A549 (cell line): Measurements from ENCODE around the gene MED6. TPM values are rescaled to one million over a fixed set of nuclear protein-coding genes. Genes with fewer than 3 reads are reported as not detected.

Experiments
- ATAC-seq, 2 experiments: fragments of 200-7000 bp in 1 of 2; fragments of >200 bp in 1 of 2; cut with Nextera tagmentation in 1 of 2; cut with Tn5 transposase in 1 of 2; 3 replicates each; pipeline versions ENCODE4 v1.8.0 to v1.9.1; 2018 to 2020; ENCODE audit warnings: mild to moderate bottlenecking in 1 of 2, moderate library complexity in 1 of 2
- CTCF ChIA-PET: fragments of 300-600 bp; sonication (Branson Sonifier 250); formaldehyde crosslinking; extraction: SDS; loops from one replicate; lab custom pipeline; 2021; ENCODE audit warnings: antibody characterized with exemption, inconsistent platforms; lab: Yijun Ruan, JAX
- POLR2A ChIA-PET: fragments of 350-600 bp; formaldehyde crosslinking; extraction: SDS; loops from one replicate; lab custom pipeline; 2021; ENCODE audit warnings: antibody characterized with exemption, inconsistent platforms; lab: Yijun Ruan, JAX
- DNase-seq, 2 experiments: peaks; one replicate each; pipeline versions ENCODE4 v3.0.0 to v3.0.0-alpha.2; 2011 to 2016; ENCODE audit warnings: low read depth in 1 of 2, low spot score in 1 of 2
- FAIRE-seq: peaks from 2 replicates; lab custom pipeline; 2011; peaks lifted over from hg19 to GRCh38; lab: Jason Lieb, UNC
- H3K27ac ChIP-seq, 2 experiments: fragments of >200 bp; sonication (Bioruptor Twin); formaldehyde crosslinking; 3 replicates each; pipeline ENCODE4 v1.5.1; 2016 to 2017
- H3K4me1 ChIP-seq: fragments of >200 bp; sonication (Bioruptor Twin); formaldehyde crosslinking; 3 replicates; pipeline ENCODE4 v1.6.1; 2016
- H3K4me2 ChIP-seq: fragments of >200 bp; sonication (Bioruptor Twin); formaldehyde crosslinking; 3 replicates; pipeline ENCODE4 v1.6.1; 2016
- H3K4me3 ChIP-seq: fragments of >200 bp; sonication (Bioruptor Twin); formaldehyde crosslinking; 3 replicates; pipeline ENCODE4 v1.5.1; 2016
- H3K9me3 ChIP-seq: fragments of >200 bp; sonication (Bioruptor Twin); formaldehyde crosslinking; 3 replicates; pipeline ENCODE4 v1.6.1; 2016
- BCL3 ChIP-seq: fragments of >200 bp; sonication (Bioruptor Twin); formaldehyde crosslinking; IDR thresholded peaks from 3 replicates; pipeline ENCODE4 v1.6.1; 2016
- BHLHE40 ChIP-seq: IDR thresholded peaks from 2 replicates; pipeline ENCODE4 v1.6.1; 2012; ENCODE audit warnings: low read depth, low read length, inconsistent platforms
- CHD2 ChIP-seq: fragments of 150-350 bp; IDR thresholded peaks from 2 replicates; pipeline ENCODE4 v1.6.1; 2014; ENCODE audit warnings: low read length; ENCODE audit not compliant: partially characterized antibody
- CHD4 ChIP-seq: fragments of 200-600 bp; sonication (generic); IDR thresholded peaks from 2 replicates; pipeline ENCODE4 v1.6.1; 2016; ENCODE audit warnings: antibody characterized with exemption, mild to moderate bottlenecking, borderline replicate concordance
- CTCF ChIP-seq: fragments of >200 bp; sonication (Bioruptor Twin); formaldehyde crosslinking; IDR thresholded peaks from 3 replicates; pipeline ENCODE4 v1.5.1; 2016
- EHF ChIP-seq: fragments of 250-450 bp; sonication (Bioruptor Pico); IDR thresholded peaks from 2 replicates; pipeline ENCODE4 v1.5.0; 2020; ENCODE audit warnings: mild to moderate bottlenecking
- ELK1 ChIP-seq: fragments of 150-350 bp; IDR thresholded peaks from 2 replicates; pipeline ENCODE4 v1.6.1; 2014; ENCODE audit warnings: low read depth, mild to moderate bottlenecking, low read length
- EP300 ChIP-seq, 2 experiments: fragments of >200 bp; sonication (Bioruptor Twin); formaldehyde crosslinking; IDR thresholded peaks; 2 replicates in 1 of 2; 3 replicates in 1 of 2; pipeline ENCODE4 v1.6.1; 2016 to 2017
- FOXS1 ChIP-seq: fragments of 250-450 bp; sonication (Bioruptor Pico); IDR thresholded peaks from 2 replicates; pipeline ENCODE4 v1.5.0; 2020; ENCODE audit warnings: mild to moderate bottlenecking, moderate library complexity
- HES2 ChIP-seq: fragments of >200 bp; sonication (Bioruptor Twin); formaldehyde crosslinking; IDR thresholded peaks from 2 replicates; pipeline ENCODE4 v1.6.1; 2016
- HMGXB4 ChIP-seq: fragments of 250-450 bp; sonication (Bioruptor Pico); IDR thresholded peaks from 2 replicates; pipeline ENCODE4 v1.5.0; 2021; ENCODE audit warnings: mild to moderate bottlenecking, moderate library complexity, borderline replicate concordance
- HOXA7 ChIP-seq: fragments of 250-450 bp; sonication (Bioruptor Pico); IDR thresholded peaks from 2 replicates; pipeline ENCODE4 v1.5.0; 2020; ENCODE audit warnings: mild to moderate bottlenecking, moderate library complexity
- KDM5A ChIP-seq: fragments of 200-600 bp; sonication (generic); IDR thresholded peaks from 2 replicates; pipeline ENCODE4 v1.6.1; 2016; ENCODE audit warnings: antibody characterized with exemption, mild to moderate bottlenecking
- MAFK ChIP-seq: fragments of 450-650 bp; IDR thresholded peaks from 2 replicates; pipeline ENCODE4 v1.6.1; 2014; ENCODE audit not compliant: partially characterized antibody
- MAX ChIP-seq: IDR thresholded peaks from 2 replicates; pipeline ENCODE4 v1.6.1; 2012
- NFE2L2 ChIP-seq: fragments of 150-350 bp; conservative IDR thresholded peaks from 2 replicates; pipeline ENCODE4 v1.6.1; 2014; ENCODE audit warnings: low read length
- NR3C1 ChIP-seq: fragments of >200 bp; sonication (Bioruptor Twin); formaldehyde crosslinking; IDR thresholded peaks from 3 replicates; pipeline ENCODE4 v1.6.1; 2017
- POLR2A ChIP-seq: IDR thresholded peaks from 2 replicates; pipeline ENCODE4 v1.6.1; 2012; ENCODE audit warnings: mild to moderate bottlenecking, low read length
- RARB ChIP-seq: fragments of 250-450 bp; sonication (Bioruptor Pico); IDR thresholded peaks from 2 replicates; pipeline ENCODE4 v1.8.0; 2021; ENCODE audit warnings: mild to moderate bottlenecking, moderate library complexity
- SMC3 ChIP-seq: fragments of >200 bp; sonication (Bioruptor Twin); formaldehyde crosslinking; IDR thresholded peaks from 3 replicates; pipeline ENCODE4 v1.6.1; 2018; ENCODE audit warnings: inconsistent platforms
- SREBF2 ChIP-seq: fragments of 450-650 bp; IDR thresholded peaks from 2 replicates; pipeline ENCODE4 v1.6.1; 2014; ENCODE audit warnings: mild to moderate bottlenecking, moderate library complexity
- ZFP36 ChIP-seq: fragments of 450-650 bp; IDR thresholded peaks from 2 replicates; pipeline ENCODE4 v1.6.1; 2014; ENCODE audit warnings: borderline replicate concordance; ENCODE audit not compliant: partially characterized antibody
- WGBS: methylation state at CpG from one replicate; pipeline ENCODE4 v1.1.6; 2017; ENCODE audit errors: missing lambda C conversion rate; 5-methylcytosine and 5-hydroxymethylcytosine counted together
- polyA plus RNA-seq, 4 experiments: library from polyadenylated mRNA; depleted of rRNA in 3 of 4; stranded (reverse); fragments of >200 nt; fragmentation: RNase III in 1 of 4; extraction: RNeasy Plus Mini Kit Qiagen cat#74134 plus additional on column Dnase treatment in 1 of 4; gene quantifications; 2 replicates in 3 of 4; 3 replicates in 1 of 4; pipeline ENCODE4 v1.2.3, GENCODE V29; 2011 to 2017

Gene MED6
- polyA plus RNA-seq, 2 of the 4 experiments (the other 2 are of a cell fraction) = 47.5 to 85.5 TPM

GRCh38 chr14:70601162-70601561, 707 bp upstream of the MED6 start:
- ChIA-PET POLR2A (interaction anchor here (0.9 kb wide), 1 partner anchor 41 kb away, joined by 3 read pairs; no protein-coding TSS in a partner anchor), CTCF (interaction anchor here (1.2 to 3.5 kb wide), 5 partner anchors 11 to 306 kb away, joined by 3 to 12 read pairs (median 5); partner anchors contain the start of genes MAP3K9 and PCNX1)
- peak in 1 of 2 experiments; percentile 9 for DNase-seq
- FAIRE-seq = no peak
- H3K4me1 ChIP-seq = peaks cover 14% of the 10 kb centered on the region
- TF ChIP-seq BCL3 (peak; percentile 19; the same call in 1 of the 3 replicates), NR3C1 (no peak)
- peak overlapping the region; percentile 99 for H3K4me3 ChIP-seq
- H3K4me2 ChIP-seq = peak overlapping the region; percentile 71
- 21% methylated on average over 3 of the region's 3 CpGs for WGBS
- H3K9me3 ChIP-seq = no peaks in the 10 kb centered on the region
- peak in 1 of 2 experiments; percentile 35; a peak in 3 of 6 replicates for ATAC-seq
- H3K27ac ChIP-seq = peak overlapping the region; percentile 93 to 96

- POLR2A ChIA-PET = no interaction called here
- ATAC-seq (no peak), FAIRE-seq (no peak), DNase-seq (no peak)
- no peaks in the 10 kb centered on the region for H3K9me3 ChIP-seq
- H3K27ac ChIP-seq = no peak overlapping the region
- WGBS = 70% methylated on average over 1 of the region's 1 CpG
- TF ChIP-seq EP300 (IDR thresholded peaks at IDR 0.05) (no peak), CTCF (no peak), MAFK (no peak), HES2 (no peak), POLR2A (no peak), FOXS1 (CRISPR knock-in tag) (no peak), NFE2L2 (no peak), SMC3 (no peak), CHD2 (no peak), SREBF2 (no peak)
- H3K4me2 ChIP-seq = peak overlapping the region; percentile 99
- peaks cover 14% of the 10 kb centered on the region for H3K4me1 ChIP-seq
- CTCF ChIA-PET = interaction anchor here (3.5 kb wide), 1 partner anchor 218 kb away, joined by 12 read pairs; no protein-coding TSS in a partner anchor
- H3K4me3 ChIP-seq = peak overlapping the region; percentile 99
Measured at GRCh38 chr14:70599345-70599744, 1.1 kb downstream of the MED6 start.

GRCh38 chr14:70597731-70598130, 2.7 kb downstream of the MED6 start:
- TF ChIP-seq MAFK (no peak), SREBF2 (no peak), CHD4 (no peak), EP300 (IDR thresholded peaks at IDR 0.05) (no peak), EHF (CRISPR knock-in tag) (no peak)
- H3K4me1 ChIP-seq = peaks cover 14% of the 10 kb centered on the region
- DNase-seq (no peak), FAIRE-seq (no peak), ATAC-seq (no peak)
- no peak overlapping the region for H3K27ac ChIP-seq
- 96% methylated on average over 3 of the region's 3 CpGs for WGBS
- CTCF ChIA-PET = no interaction called here
- H3K4me2 ChIP-seq = no peak overlapping the region
- POLR2A ChIA-PET = no interaction called here
- no peaks in the 10 kb centered on the region for H3K9me3 ChIP-seq
- H3K4me3 ChIP-seq = no peak overlapping the region

- DNase-seq (peak in 1 of 2 experiments; percentile 8), ATAC-seq (no peak), FAIRE-seq (no peak)
- H3K9me3 ChIP-seq = no peaks in the 10 kb centered on the region
- H3K27ac ChIP-seq = no peak overlapping the region
- POLR2A ChIA-PET = no interaction called here
- peaks cover 10% of the 10 kb centered on the region for H3K4me1 ChIP-seq
- H3K4me2 ChIP-seq = no peak overlapping the region
- WGBS = 90% methylated on average over 9 of the region's 9 CpGs
- no peak overlapping the region for H3K4me3 ChIP-seq
- CTCF ChIA-PET = interaction anchor here (0.9 to 1.1 kb wide), 2 partner anchors 222 to 1260 kb away, joined by 3 to 6 read pairs; no protein-coding TSS in a partner anchor
- TF ChIP-seq HMGXB4 (CRISPR knock-in tag) (no peak), MAX (no peak), NFE2L2 (no peak), ELK1 (no peak), RARB (CRISPR knock-in tag) (no peak), BHLHE40 (no peak), HOXA7 (CRISPR knock-in tag) (no peak), HES2 (no peak), KDM5A (no peak), ZFP36 (no peak)
Measured at GRCh38 chr14:70595443-70596185, 4.8 kb downstream of the MED6 start.
